Activated CD4-positive, alpha-beta T cell treated with anti-CD3 and anti-CD28 coated beads, Interleukin-2, Interleukin-6, amounts not matched to agents 100 ng/mL and 50 ng/mL, durations not matched to agents 16 hours and 8 hours (primary cell): ENCODE data around the gene BTBD2.

Experiments used
- DNase-seq: peaks from one replicate; pipeline ENCODE4 v3.0.0-alpha.2; 2020

The BTBD2 gene

DNA sequence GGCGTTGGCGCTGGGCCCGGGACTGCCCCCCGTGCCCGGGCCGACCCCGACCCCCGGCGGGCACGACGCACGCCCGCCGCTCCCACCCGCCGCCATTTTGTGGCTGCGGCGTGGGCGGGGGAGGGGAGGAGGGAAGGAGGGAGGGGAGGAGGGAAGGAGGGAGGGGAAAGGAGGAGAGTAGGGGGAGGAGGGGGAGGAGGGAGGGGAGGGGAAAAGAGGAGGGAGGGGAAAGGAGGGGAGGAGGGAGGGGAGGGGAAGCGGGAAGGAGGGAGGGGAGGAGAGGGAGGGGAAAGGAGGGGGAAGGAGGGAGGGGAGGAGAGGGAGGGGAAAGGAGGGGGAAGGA, at the start of gene BTBD2:
BTBD2 (minus strand) TSS at position 107 of the 343 bp plus-strand sequence; CDS start at position 96, 11 bp downstream.
- DNase-seq = peak; percentile 77

DNA sequence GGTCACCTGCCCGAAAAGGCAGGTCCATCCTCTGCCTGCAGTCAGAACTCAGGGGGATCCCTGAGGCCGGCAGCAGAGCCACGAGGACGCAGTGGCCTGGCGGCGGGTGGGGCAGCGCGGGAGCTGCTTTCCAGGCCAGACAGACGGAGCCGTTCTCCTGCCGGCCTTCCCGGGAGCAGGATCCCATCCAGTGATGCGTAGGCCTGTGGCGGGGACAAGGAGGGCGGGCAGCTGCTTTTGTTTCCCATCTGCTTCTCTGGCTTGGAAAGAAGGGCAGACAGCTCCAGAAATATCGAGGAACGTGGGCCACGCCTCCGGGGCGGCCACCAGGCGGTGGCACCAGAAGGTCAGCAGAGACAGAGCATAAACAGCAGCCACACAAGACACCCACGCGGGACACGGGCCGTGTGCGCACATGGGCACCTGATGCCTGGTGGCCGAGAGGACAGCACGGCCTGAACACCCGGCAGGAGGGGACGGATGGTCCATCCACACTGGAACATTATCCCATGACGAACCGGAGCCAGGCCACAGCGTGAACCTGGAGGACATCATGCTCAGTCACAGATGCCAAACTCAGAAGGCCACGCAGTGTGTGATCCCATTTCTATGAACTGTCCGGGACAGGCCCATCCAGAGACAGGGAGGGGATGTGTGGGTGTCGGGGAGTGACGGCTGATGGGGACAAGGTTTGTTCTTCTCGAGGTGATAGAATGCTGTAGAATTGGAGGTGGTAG, 49.4 kb upstream of the BTBD2 start:
- no peak for DNase-seq

DNA sequence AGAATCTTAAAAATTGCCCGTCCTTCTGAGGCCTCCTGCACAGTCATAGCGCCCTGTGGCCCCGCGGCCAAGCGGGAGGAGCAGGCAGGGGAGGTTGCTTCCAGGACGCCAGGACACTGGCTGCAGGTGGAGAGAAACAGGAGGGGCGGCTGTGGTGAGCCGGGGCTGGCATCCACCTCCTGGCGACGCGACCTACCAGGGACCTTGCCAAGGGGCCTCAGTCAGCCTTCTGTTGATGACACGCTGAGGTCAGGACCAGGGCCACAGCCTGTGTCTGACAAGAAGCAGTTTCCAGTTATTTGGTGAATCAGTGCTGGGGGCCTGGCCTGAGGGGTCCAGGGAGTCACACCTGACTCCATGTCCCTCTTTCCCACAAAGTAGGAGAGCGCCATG, 48.9 kb upstream of the BTBD2 start:
- no peak for DNase-seq

DNA sequence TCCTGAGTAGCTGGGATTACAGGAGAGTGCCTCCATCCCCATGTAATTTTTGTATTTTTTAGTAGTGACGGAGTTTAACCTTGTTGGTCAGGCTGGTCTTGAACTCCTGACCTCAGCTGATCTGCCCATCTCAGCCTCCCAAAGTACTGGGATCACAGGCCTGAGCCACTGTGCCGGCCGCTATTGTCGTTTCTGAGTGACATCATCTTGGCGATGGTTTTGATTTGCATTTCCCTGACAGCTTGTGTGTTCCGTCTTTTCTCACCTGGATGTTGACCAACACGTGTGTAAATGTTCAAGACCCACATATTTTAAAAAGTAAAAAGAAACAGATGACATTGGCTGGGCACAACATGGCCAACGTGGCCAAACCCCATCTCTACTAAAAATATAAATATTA, 48.3 kb upstream of the BTBD2 start:
- DNase-seq = no peak

DNA sequence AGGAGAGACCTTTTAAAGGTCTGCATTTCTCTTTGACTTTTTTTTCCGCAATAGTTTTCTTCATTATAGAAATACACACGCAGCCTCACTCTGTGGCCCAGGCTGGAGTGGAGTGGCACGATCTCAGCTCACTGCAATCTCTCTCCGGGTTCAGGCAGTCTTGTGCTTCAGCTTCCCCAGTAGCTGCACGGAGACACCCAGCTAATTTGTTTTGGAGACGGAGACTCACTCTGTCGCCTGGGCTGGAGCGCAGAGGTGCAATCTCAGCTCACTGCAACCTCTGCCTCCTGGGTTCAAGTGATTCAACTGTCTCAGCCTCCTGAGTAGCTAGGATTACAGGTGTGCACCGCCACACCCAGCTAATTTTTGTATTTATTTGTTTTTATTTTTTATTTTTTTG, 47.3 kb upstream of the BTBD2 start:
- no peak for DNase-seq

DNA sequence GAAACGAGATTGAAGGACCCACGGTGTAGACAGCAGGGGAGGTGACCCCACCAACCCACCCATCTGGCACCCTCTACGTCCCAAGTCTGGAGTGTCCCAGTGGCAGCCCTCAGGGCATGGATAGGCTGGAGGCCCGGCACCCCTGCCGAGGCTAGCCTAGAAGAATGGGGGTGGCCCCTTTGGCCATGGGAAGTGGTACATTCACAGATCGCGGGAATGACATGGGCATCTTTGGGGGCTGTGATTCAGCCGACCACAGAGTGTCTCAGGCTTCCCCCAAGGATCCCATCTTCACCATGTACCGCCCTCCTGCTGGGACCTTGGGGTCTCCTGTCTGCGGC, 46.8 kb upstream of the BTBD2 start:
- DNase-seq = no peak

DNA sequence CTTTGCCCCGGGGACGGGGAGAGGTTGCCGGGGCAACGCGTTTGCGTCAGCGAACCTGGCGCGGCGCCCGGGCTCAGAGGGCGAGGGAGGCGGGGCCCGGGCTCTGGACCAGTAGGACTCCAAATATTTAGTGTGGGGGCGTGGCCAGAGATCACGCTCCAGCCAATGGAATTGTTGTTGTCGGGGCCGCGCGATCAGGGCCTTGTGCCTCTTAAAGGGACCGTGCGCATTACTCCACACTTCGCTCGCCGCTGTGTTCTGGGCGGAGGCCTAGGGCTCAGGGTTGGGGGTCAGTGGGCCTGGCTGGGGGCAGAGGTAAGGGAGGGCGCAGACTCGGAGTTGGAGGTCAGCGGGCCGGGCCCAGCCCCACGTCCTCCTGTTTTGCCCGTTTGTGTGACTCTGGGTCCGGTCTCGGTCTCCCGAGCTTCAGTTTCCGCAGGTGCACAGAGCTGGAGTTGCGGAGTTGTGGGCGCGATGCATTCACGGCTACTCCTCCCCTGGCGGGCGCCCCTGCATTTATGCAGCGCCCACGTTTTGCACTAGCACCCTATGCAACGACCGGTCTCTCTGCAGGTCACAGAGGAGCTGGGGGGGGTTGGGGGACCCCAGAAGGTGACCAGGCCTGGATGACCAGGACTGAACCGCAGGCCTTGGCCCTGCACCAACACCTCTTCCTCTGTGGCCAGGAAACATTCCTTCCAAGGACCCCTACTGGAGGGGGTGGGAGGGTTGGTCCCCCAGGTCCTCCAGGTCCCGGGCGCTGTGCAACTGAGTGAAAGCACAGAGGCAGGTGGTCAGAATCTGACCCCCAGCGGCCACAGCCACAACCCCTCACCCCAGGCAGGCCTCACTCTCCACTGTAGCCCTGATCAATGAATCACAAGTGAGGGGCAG, 46.2 kb upstream of the BTBD2 start:
- peak; percentile 99 for DNase-seq

DNA sequence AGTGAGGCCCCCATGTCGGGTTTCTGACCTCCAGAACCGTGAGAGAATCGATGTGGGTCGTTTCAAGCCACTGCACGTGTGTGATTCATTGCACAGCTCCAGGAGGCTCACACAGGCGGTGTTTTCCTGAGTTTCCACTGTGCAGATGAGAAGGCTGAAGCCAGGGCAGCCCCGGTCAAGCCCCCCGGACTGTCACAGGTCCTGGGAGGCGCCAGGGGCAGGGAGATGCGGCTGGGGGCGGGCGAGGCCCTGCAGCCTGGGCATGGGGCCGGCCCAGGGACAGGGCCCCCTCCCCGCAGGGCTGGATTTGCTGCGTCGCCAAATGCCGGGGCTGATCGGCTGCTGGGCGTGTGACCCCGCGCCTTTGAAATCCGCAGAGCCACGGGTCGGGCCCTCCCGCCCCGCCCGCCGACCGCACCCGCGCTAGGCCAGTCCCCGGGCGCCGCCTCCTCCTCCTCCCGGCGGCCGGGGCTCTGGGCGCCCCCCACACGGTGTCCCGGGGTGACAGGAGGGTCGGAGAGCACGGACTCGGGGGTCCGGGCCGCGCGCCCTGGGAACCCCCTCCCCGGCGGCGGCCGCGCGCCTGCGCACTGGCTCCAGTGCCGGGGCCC, 45.5 kb upstream of the BTBD2 start:
- DNase-seq = peak; percentile 42

DNA sequence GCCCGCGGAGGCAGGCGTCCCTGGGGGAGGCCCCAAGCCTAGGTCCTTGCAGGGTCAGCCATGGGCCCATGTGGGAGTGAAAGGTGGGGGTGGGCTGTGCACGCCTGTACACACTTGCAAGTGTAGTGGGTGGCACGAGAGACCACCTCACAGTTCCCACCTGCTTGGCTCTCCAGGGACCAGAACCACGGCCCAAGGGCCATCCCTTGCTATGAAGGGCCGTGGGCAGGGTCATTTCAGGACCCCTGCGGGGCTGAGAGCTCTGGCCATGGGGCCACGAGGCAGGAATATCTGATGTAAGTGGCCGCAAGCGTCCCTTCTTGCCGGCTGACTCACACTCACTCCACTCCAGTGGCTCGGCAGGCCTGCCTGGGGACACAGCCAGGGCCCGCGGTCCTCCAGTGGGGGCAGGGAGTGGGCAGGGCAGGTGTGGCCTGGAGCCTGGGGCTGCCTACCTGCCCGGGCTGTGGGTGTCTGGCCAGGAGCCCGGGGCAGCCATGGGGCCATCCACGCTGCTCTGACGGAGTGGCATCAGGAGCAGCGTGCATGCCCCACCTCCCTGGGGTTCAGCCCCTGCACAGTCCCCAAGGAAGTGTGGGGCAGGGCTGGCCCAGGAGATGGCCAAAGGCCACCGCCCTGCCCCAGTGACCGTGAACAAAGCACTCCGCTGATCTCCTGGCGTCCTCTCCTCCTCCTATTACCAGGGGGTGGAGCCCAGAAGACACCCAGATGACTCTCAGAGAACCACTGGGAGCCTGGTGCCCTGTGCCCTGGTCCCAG, 44.1 kb upstream of the BTBD2 start:
- DNase-seq = no peak

DNA sequence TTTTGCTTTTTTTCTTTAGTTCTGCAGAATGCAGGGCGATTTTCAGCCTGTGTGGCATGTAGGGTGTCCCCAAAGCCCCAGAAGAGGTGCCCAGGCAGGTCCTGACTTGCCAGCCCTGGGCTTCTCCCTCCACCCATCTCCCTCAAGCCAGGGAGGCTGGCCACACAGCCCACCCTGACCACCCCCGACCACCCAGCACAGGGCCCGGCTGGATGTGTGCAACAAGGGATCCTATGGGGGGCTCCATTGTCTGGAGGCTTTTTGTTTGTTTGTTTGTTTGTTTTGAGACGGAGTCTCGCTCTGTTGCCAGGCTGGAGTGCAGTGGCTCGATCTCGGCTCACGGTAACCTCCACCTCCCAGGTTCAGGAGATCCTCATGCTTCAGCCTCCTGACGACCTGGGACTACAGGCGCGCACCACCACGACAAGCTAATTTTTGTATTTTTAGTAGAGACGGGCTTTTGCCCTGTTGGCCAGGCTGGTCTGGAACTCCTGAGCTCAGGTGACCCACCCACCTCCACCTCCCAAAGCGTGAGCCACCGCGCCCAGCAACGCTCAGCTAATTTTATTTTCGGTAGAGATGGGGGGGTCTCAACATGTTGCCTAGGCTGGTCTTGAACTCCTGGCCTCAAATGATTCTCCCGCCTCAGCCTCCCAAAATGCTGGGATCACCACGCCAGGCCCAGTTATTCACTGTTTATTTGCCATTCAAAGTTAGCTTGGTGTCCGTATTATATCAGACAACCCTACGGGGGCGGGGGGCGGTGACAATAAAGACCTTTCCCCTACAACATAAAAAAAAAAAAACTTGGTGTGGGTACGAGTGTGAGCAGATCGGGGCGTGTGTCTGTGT, 43.3 kb upstream of the BTBD2 start:
- DNase-seq = no peak

DNA sequence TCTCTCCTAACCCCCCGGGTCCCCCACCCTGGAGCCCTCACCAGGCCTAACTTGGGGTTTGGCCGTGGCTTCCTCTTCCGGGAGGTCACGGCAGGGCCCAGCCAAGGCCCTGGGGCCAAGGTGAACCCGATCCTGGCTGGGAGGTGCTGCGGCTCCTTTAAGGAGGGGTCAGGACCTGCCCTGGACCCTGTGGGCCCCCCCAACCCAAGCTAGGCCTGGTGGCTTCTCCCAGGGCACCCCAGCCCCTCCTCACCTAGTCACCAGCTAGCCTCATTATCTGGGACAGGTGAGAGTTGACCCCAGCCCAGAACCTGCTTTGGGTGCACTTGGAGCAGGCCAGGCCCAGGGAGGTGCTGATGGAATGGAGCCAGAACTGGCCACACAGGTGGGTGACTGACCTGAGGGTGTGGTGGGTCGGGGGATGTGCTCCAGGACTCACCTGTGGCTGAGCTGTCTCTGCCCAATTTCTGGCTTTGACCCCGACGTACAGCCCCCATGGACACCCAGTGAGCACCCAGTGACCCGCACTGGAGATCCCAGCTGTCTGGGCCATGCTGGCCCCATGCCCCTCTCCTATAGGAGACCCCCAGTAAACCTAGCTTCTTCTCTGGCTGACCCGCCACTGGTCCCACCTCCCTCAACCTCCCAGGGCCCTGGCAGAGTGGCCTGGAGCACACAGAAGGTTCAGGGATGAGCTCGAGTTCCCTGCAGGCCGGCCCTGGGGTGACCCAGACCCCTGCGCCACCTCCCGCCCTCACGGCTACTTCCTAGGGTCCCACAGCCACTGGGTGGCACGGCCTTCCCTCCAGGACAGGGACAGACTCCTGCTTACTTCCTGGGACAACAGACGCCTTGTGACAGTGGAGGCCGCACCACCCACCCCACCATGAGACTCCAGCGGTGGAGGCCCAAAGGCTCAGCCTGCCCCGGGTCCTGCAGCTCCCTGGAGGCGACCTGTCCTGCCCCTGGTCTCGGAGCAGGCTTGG, 42.3 kb upstream of the BTBD2 start:
- DNase-seq = no peak

DNA sequence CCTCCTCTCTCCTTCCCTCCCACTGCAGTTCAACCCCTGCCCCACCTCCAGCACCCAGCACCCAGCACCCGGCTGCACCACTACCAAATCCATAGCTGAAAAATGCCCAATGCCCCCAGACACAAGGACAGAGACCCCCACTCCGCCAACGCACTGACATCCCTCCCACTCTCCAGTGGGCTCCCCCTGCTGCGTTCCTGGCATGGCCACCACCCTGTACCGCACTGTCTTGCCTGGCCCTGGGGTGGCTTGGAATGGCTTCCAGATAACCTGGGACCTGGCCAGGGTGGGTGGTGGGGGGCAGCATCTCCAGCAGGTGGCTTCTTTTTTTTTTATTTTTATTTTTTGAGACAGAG, 41.3 kb upstream of the BTBD2 start:
- no peak for DNase-seq

DNA sequence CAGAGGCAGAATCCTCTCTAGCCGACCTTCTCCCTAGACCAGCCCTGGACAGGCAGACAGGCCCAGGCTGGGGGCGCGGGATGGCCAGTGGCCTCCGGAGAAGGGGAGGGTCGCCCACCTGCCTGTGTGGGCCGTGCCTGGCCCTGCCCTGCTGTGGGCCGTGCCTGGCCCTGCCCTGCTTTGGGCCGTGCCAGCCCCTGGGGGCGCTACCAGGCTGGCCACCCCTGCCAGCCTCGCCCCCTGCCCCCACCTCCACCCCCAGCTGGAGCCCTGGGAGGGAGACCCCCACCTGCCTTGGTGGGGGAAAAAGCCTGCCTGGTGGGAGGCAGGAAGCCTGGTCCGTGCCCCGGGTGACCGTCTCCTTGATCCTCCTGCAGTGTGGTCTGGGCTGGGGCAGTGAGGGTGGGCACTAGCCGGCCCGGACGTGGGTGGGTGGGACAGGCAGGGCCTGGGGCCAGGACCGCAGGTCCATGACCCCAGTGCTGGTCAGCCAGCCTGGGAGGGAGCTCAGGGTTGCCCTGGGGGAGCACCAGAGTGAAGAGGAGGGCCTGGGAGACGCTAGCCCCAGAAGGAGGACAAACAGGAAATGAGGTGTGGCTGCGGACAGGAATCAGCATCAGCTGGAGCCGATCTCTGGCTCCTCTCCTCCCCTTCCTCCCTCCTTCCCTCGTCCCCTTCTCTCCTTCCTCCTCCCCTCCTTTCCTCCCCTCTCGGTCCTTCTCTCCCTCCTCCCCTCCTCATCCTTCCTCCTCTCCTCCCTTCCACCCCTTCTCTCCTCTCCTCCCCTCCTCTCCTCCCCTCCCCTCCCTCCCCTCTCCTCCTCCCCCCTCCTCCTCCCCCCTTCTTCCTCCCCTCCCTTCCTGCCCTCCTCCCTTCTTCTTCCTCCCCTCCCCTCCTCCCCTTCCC, 40.7 kb upstream of the BTBD2 start:
- peak; percentile 51 for DNase-seq

DNA sequence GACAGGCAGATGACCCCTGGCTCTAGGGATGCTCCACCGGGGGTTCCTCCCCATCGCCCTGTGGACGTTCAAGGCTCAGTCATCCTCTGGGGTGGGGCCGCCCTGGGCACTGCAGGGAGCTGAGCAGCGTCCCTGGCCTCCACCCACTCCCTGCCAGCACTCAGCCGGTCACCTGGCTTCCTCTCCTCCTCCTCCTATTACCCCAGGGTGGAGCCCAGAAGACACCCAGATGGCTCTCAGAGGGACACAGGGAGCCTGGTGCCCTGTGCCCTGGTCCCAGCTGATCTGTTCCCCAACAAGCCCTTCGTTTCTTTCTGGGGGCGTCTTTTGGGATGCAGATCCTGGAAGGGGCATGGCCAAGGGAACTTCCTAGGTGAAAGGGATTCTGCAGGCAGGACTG, 39.2 kb upstream of the BTBD2 start:
- DNase-seq = no peak

DNA sequence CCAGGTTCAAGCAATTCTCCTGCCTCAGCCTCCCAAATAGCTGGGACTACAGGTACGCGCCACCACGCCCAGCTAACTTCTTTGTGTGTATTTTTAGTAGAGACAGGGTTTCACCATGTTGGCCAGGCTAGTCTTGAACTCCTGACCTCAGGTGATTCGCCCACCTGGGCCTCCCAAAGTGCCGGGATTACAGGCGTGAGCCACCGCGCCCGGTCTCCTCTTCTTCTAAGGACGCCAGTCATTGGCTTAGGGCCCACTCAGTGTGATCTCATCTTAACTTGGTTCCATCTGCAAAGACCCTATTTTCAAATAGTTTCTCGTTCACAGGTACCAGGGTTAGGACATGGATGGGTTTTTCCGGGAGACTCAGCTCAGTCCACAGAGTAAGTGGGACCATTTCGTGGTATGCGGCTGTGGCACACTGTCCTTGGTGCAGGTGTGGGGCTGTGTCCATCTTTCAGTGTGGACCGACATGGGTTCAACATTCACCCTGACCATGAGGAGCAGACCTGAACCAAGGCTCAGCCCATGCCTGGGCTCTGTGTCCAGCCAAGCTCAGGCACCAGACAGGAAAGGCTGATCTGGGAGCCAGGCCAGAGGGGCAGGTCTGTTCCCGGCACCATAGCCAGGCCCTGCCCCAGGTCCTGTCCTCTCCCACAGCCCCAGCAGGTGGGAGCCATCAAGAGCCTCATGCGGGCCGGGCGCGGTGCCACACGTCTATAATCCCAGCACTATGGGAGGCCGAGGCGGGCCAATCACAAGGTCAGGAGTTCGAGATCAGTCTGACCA, 38.3 kb upstream of the BTBD2 start:
- no peak for DNase-seq

DNA sequence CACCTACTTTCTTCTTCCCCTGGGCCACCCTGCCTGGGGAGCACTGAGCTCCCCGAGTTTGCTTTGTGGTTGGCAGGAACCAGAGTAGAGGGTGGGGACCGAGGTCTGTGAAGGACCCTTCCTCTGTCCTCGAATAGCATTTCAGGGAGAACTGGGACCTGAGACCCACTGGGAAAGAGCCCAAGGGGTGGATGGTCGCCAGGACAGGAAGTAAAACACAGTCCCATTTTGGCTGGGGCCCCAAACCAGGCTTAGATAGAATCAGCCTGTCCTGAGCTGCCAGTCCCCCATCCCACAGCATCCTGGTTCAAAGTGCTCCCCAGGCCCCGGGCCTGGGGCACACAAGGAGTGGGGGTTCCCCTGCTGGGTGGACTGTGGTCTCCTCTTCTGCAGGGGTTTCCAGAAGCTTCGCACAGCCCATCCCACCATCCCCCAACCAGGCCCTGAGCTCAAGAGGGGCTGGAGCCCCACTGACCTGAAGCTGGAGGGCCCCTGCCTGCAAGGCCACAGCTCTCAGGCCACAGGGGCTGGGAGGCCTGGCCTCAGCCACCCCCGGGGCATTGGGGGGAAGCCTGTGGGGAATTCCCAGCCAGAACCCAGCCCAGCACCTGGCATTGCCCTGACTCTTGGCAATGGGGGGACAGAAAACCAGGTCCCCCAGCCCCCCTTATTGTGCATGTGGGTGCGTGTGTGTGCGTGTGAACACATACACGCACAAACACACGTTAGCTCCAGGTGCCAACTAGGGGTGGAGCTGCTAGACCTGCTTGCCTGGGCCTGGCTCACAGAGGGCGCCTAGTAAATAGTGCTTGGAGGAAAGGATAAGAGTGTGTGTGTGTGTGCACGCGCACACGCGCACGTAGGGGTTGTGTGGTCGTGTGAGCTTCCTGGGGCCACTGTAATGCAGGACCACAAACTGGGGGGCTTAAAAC, 36.5 kb upstream of the BTBD2 start:
- DNase-seq = peak; percentile 42

DNA sequence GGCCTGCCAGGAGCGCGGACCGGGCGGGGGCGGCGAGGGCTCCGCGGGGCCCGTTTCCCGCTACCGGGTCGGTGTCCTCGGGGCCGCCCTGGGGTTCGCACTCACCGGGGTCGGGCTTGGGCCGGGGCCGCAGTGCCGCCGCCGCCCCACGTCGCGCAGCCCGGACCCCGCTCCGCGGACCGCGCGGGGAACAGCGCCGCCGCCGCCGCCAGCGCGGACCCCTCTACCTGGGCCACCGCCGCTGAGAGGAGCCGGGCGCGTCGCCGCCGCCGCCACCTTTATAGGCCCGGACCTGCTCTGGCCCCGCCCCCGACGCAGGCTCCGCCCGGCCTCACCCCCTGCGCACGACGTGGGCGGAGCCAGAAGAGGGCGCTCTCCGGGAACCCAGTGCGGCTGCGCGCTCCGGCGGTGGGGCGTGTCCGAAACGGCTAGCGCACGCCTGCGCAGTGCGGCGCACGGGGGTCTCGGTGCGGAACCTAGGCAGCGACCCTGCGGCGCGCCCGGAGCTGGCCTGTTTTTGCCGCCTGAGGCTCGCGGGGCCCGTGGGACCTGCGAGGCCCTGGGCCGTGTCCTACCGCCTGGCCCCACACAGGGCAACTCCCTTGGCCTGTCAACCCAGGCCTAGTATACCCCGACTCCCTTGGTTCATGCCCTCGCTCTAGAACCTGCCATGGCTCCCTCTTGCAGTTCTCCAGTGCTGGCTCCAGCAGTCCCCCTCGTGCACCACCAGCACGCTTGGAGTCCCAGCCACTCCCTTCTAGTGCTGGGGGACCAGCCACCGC, 35.7 kb upstream of the BTBD2 start, which contains the start of gene MKNK2:
MKNK2 (minus strand) TSS at position 254 of the 782 bp plus-strand sequence. CDS start 393 bp downstream, outside the sequence.
- peak; percentile 98 for DNase-seq
